GM18520 (cell line): ENCODE results near the gene DKK3.

Experiments
- ATAC-seq: cut with Tn5 transposase; IDR thresholded peaks from one replicate; pipeline ENCODE4 v1.9.1; 2021; ENCODE audit not compliant: unreplicated experiment

DKK3 gene

DNA sequence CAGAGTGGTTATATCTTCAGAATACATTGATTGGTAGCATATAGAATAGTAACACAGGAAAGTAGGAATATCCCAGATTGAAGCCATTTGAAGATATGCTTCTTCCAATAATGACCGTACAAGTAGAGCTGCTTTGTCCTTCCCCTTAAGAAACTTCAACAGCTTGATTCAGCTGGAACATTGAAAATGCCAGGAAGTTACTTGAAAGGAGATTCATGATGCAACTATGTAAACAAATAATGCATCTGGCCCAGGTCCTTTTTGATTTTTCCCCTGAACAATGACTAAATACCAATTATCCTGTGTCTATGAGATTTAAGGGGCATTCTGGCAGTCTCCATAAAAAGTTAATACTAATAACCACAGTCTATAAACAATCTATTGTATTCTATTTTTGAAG is 3.0 kb downstream of the DKK3 start:
- ATAC-seq = no peak

DNA sequence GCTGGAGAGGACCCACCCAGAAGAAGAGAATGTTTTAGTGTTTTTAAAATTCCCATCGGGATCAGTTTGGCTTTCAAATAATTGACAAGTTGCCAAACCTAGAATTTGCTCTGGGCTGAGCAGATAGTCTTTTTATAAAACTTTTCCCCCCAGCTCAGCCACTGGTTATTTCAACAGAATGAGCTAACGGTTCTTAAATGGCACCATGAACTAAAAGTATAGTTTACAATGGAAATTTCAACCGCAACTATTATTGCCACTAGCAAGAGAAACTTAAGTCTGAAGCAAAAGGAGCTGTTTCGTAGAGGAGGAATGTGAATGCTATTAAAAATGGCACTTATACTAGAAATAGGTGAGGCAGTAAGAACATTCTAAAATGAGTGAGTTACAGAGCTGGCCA is 3.4 kb downstream of the DKK3 start:
- ATAC-seq = no peak

DNA sequence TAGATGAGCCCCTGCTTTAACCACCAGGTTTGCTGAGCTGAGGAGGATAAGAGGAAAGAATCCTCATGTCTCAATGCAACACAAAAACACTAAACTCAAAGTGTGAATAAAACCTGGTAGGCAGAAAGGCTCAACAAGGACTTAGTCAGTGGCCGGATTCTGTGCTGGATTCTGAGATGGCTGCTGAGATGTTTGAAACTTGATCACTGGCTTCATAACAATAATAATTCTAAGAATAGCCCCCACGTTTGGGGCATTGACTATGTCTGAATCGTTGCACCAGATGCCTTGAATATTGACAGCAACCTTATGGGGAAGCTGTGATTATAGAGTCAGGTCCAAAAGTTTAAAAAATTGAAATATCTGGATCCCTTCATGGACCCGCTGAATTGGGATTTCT is 4.6 kb downstream of the DKK3 start:
- no peak for ATAC-seq

DNA sequence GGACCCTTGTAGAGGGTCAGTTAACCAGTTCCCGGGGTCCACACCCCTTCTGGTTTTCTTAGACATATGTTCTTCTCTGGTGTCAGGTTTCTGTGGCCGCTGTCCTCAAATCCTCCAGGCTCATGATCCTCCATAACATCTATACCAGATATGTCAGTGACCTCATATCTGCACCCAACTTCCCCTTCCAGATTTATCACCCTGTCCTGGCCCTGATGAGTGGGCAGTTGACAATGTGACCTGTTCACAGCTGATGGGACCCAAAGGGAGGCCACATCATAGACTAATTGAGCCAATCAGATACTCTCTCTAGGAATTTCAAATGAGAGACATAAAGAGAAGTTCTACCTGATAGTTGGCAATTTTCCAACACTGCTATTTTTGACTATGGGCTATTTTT is 5.1 kb downstream of the DKK3 start:
- ATAC-seq = no peak

DNA sequence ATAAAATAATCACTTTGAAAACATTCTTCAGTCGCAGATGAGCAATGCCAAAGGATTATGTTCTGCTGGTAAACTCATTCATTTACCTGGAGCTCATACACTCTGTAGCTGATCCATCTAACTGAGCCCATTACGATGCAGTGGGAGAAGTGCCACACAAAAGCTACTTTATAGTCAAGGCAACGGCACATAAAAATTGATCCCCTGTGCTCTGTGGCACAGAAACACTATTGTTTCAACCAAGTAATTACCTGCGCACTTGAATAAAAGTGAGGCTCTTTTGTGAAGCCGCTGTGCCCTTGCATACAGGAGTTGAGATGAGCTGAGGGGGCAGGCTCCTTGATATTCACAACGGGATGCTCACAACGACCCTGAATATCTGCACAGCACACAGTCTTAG is 7.2 kb downstream of the DKK3 start:
- no peak for ATAC-seq

DNA sequence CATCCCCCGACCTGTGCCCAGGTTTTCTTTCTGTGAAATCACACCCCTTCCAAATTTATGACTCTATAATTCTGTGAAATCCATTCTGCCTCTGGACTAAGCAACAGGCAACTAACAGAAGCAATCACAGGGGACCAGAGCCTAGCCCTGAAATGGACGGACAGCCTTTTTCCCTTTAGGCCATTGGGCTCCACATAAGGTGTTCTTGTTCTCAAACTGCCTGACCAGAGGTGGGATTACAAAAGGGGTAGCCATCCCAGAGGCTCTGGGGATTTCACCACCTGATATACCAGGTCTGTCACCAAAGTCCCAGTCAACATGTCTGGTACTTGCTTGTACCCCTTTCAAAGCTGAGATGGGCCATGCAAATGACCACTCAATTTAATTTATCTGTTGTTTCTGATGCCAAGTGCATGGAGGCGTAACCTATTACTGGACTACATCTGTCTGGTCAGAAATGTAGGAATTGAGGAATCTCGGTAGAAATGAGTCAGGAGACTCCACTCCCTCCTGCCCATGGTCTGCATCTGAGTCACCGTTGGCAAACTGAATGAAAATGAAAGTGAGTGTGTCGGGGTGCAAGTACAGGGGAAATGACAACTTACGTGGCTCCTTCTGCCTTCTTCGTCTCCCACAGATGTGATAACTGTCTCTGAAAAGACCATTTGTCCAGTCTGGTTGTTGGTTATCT is 10.2 kb downstream of the DKK3 start:
- no peak for ATAC-seq

DNA sequence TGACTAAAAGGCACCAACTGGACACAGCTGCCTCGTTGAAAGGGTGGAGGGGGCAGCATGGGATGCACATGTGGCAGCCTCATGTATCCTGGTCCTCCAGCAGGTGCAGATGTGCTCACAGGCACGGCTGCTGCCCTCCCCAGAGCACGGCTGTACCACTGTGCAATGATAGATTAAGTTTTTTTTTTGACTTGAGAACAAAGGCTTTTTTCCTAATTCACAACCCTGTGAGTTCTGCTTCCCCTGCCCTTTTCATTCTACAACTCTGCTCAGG is 11.4 kb downstream of the DKK3 start:
- ATAC-seq = no peak

DNA sequence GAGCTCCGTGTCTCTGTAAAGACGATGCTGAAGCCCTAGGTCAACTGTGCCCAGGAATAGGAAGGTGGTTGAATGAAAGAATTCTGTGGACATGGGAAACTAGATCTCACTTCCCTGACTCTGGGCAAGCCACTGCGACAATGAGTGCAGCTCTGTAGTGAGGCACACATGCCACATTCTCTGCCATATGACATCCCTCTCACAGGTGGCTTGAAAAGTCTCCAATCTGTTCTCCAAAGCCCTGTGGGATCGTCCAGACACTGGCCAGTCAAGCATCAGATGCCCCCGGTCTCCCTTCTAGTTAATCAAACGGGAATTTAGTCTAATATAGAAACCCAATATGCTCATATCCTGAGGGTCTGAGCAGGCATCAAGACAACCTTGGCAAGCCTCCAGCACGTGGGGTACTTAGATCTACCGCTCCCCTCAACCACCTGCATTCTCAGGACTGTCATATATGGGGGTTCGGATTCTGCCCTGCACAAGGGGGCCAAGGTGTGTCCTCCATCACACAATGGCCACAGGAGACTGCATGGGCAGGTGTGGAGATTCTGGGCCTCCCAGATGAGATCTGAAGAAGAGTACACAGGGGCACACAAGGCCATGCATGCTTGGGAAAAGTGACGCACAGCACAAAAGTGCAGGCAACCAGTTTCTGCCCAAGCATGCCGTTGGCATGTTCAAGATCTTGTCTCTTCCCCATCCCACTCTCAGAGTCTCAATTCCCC is 11.9 kb downstream of the DKK3 start:
- ATAC-seq = no peak

DNA sequence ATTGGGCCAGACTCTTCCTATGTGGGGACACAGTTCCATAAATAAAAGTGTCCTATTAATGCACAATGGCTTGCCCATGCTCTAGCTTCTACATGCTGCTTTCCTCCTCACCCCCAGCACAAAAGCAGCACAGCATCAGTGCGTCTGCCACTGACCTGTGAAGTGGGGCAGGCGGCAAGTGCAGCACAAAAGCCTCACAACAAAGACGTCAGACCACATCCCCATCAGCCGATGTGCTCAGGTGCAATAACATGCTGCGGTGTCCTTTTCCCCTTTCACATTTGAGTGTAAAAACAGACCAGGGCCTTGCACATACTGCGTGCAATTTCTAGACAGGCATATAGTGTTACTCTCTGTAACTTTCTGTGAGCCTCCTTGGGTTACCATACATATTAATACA is 12.8 kb downstream of the DKK3 start:
- ATAC-seq = no peak

DNA sequence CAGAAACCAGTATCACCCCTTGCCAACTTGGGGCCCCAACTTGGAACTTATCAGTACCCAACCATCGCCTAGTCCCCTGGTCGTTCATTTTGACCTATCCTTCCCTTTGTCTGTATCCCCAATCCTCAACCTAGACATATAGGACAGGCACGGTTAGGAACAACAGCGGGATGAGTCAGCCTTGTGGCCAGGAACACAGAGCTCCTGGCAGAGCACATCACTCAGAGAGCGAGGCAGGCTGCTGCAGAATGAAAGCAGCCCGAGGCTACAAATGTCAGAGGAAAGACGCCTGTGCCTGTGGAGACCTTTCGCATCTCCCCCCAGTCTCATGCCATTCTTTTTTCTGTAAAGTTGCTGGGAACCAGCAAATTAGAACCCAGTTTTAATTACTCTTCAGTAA is 14.6 kb downstream of the DKK3 start:
- no peak for ATAC-seq

DNA sequence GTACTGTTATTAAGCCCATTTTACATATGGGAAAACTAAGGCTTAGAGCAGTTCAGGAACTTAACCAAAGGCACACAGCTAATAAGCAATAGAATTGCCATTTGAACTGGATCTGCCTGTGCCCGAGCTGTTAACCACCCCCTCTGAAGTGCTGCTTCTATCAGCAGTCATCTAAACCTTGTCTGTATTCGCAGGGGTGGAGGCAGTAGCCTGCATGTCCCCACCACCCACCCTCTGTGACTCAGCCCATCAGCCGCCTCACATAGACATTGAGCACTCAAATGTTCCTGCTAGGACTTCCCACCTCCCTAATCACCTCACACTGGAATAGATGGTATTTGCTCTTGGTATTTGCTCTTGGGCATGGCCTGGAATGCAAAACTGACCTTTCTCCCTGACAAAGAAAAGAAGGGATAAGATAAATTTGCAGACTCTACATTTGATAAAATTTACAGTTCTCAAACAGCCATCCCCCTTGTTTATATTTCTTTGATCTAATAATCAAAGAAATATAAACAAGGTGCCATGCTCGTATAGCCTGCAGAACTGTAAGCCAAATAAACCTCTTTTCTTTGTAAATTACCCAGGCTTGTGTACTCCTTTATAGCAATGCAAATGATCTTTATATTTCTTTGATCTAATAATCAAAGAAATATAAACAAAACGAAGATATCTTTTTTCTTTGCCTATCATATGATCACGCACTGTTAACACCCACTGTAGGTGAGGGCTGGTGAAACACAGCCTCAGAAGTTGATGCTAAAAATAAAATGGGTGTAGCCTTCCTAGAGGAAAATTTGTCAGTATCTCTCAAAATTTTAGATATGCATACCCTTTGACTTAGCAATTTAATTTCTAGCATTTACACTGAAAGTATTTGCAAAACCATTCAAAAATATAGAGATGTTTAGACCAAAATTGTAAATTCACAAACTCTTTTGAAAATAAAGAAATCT is 15.9 kb downstream of the DKK3 start:
- ATAC-seq = no peak

DNA sequence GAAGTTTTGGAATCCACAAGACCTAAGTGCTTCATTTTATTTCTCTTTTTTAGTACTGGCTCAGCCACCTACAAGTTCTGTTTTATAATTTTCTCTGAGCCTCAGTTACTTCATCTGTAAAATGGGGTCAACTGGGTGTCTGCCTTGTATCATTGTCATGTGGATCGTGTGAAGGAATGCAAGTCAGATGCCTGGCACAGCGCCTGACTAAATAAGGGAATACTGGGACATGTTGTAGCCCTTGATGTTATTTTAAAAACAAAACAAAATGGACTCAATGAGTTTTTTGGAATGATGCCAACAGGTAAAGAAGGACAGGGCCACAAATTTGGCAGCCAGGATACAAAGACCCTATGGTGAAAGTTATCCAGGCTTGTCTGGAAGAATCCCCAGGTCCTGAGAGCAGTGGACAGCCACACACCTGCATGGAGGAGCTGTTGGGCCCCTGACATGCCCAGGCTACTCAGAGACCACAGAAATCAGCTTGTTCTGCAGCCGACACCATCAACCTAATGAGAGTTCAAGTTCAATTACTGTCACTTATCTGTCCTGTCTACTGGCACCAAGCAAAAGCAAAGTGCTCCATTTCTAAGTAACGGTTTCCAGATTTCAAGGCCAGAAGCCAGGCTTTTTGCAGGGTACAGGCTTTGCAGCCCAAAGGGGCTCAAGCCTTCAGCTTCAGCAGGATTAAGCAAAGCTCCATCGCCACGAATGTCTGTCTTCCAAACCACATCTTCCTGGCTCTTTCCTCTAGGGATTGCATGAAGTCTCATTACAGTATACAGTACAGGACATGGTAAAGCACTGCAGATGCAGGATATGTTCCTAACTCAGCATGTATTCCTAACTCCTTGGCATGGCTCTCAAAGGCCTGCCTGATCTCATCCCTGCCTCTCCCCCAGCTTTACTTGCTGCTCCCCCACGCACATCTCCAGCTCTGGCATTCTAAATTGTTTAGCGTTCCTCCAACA is 18.4 kb downstream of the DKK3 start:
- no peak for ATAC-seq

DNA sequence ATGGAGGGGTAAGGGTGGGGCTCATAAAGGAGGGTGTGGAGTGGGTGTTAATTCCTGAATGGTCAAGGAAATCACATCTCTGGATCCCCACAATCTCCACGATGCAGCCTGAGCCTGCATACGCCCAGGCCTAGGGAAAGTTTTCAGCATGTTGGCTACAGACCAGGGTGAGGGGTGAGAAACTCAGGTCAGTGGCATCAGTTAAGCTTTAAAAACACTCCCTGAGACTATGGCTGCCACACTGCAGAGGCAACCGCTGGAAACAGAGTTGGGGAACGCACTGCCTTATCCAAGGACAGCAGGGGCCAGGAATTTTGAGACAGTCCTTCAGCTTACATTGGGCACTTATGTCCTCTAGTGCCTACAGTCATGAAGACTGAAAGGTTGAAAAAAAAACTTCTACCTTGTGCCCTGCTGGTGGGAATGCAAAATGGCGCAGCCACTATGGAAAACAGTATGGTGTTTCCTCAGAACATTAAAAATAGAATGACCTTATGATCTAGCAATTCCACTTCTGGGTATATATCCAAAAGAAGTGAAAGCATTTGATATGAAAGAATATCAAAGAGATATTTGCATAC is 19.7 kb downstream of the DKK3 start:
- ATAC-seq = no peak

DNA sequence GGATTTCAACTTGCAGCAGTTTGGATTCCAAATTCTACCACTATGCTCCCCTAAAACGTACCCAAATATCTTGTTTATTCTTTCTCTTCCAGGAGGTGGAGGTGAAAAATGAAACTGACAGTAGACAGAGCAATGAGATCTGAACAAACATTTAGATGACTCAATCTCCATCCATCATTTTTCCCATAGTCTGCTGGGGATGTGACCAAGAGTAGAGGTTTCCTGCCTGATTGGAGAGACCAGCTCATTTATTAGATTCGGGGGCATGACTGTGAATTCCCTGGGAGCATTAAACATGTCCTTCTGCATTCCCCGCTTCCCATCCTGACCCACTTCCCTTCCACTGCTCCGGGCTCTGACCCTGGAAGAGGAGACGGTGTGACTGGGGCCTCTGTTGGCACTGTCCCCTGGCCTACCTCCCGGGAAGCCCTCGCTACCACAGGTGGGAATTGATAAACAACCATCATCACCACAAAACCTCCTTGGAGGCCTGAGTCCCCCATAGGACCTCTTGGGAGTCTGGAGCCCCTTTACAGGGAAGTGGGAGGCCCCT is 20.3 kb downstream of the DKK3 start:
- ATAC-seq = no peak

DNA sequence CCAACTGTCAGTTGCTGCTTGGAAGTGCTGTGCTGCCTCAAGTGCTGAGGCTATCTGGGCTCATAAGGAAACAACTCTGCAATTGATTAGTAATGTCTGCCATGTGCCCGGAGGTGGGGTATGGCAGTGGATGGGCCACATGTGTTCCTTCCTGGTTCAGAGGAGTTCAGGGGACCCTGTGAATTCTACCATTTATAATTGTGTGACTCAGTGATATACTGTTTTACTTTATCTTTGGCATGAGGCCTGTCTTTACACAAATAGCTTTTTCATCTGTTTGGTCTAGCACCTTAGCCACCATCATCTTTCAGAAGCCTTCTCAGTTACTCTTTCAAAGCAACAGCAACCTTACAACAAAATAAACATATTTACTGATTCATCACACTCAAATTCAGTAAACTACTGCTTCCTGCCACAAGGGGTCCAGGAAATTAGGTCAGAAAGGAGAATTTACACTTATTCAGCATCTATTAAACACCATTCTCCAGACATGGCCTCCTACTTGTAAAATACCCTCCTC is 20.9 kb downstream of the DKK3 start:
- ATAC-seq = no peak

DNA sequence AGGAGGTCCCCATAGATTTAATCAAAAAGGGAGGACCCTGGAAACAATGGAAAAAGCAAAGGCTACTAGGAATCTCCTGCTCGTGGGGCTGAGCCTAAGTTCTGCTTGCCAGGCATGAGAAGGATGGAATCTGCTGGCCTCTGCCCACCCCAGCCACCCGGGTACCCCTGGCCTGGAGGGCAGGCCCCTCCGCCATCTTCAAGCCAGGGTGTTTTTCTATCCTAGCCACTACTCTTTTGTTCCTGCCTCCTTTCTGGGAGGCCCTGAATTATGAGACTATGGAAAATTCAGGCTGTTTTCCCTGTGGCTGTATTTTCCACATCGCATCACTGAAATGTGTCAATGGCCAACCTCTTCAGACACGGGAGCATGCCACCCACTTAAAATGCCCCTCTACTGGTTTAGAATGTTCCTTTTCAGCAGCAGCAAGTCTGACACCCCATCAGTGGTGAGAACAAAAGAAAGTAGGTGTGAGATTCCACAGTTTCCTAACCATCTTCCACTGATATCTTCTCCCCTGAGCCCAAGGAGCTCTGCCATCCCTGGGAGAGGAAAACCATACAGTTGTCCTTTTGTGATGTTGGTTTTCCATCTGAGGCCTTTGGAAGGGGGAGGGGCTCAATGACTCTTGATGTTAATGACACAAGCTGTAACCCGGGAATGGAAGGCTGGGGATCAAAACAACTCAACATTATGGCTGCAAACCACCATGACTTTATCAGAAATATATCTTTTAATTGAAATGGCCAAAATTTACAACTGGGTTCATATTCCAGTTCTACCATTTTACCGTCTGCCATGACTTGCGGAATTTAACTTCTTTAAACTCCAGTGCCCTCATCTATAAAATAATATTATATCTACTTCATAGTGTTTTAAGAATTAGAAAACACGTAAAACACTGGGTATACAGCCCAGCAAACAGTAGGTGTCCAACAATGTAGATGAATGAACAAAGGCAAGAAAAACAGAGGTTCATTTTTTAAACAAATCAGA is 22.2 kb downstream of the DKK3 start:
- ATAC-seq = no peak

DNA sequence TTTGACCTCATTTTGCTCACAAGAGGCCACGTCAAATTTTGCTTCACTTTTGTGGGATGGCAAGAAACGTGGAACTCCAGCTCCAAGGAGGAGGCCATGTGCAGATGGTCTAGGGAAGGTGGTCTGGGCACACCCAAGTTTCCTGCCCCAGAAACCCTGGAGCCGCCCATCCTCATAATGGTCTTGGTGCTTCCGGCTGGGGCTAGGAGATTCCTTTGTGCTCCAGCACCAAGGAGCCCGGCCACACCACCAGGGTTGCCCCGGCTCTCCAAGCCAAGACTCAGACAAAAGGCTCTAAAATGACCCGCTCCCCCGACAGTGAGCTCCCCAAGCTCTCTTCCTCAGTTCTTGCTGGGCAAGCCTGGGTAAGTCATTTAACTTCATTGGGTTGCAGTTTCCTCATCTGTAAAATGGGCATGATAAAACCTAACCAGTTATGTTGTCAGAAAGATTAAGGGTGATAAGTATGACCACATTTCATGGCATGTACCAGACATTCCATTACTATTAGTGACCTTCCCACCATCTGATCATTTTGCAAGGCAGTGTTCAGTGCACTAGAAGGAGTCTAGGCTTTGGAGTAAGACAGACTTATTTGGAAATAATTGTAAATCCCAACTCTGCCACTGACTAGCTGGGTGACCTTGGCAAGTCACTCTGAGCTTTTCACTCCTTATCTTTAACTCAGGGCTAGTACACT is 23.3 kb downstream of the DKK3 start:
- no peak for ATAC-seq

DNA sequence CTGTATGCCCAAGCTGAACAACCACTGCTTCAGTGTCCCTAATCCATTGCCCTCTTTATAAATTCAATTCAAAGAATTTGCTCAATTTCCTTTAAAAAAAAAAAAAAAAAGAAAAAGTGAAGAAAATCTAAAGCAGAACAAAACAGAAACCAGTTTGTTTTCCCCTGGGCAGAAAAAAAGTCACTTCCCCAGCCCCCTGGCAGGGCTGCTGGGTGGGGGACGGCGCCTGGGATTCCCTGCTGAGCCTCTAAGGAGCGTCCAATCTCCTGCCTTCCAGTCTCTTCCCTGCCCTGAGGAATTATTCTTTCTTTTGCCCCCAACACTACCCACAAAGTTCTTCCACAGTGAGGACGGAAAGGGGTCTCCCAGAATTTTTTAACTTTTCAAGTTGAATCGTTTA is 23.9 kb downstream of the DKK3 start:
- no peak for ATAC-seq
